Heart right ventricle (tissue), 16 donors: ENCODE results near the gene SMIM33. TPM values are rescaled to one million over a fixed set of nuclear protein-coding genes. Genes with fewer than 3 reads are reported as not detected.

Experiments
- ATAC-seq, 8 donors: fragments of 200-7000 bp; cut with Tn5 transposase; one replicate each; pipeline ENCODE4 v1.9.1; 2020; ENCODE audit warnings: mild to moderate bottlenecking in 8 of 8, moderate library complexity in 8 of 8, moderate number of reproducible peaks in 1 of 8
- DNase-seq, 2 donors: peaks; one replicate each; pipeline ENCODE4 v3.0.0-alpha.2; 2020
- H3K27ac ChIP-seq, 10 donors: fragments of 200-600 bp; sonication (generic) in 2 of 10; one replicate each; pipeline versions ENCODE4 v1.5.0 to v1.8.0; 2020 to 2022; ENCODE audit warnings: mild to moderate bottlenecking in 3 of 10
- H3K27me3 ChIP-seq, 7 donors: fragments of 200-600 bp; one replicate each; pipeline ENCODE4 v1.8.0; 2021 to 2022; ENCODE audit warnings: mild to moderate bottlenecking in 2 of 7
- H3K36me3 ChIP-seq, 9 donors: fragments of 200-600 bp; sonication (generic) in 1 of 9; one replicate each; pipeline versions ENCODE4 v1.5.0 to v1.8.0; 2020 to 2022; ENCODE audit warnings: mild to moderate bottlenecking in 2 of 9
- H3K4me1 ChIP-seq, 9 donors: fragments of 200-600 bp; sonication (generic) in 1 of 9; one replicate each; pipeline versions ENCODE4 v1.5.0 to v1.8.0; 2020 to 2022; ENCODE audit warnings: mild to moderate bottlenecking in 4 of 9
- H3K4me3 ChIP-seq, 10 donors: fragments of 200-600 bp; sonication (generic) in 2 of 10; one replicate each; pipeline versions ENCODE4 v1.5.0 to v1.8.0; 2020 to 2022; ENCODE audit warnings: mild to moderate bottlenecking in 7 of 10, moderate library complexity in 2 of 10
- H3K9me3 ChIP-seq, 11 donors: fragments of 200-600 bp in 10 of 11; sonication (generic) in 2 of 11; one replicate each; pipeline versions ENCODE4 v1.5.0 to v1.8.0; 2013 to 2022; ENCODE audit warnings: mild to moderate bottlenecking in 2 of 11, control low read depth in 1 of 11, moderate library complexity in 1 of 11
- CTCF ChIP-seq, 9 donors: fragments of 200-600 bp; sonication (generic) in 2 of 9; IDR thresholded peaks; one replicate each; pipeline versions ENCODE4 v1.5.0 to v1.8.0; 2021 to 2022; ENCODE audit warnings: antibody characterized with exemption in 9 of 9, mild to moderate bottlenecking in 5 of 9, moderate library complexity in 1 of 9
- WGBS, 2 donors: extraction: QIAGEN DNeasy Blood & Tissue Kit; methylation state at CpG; one replicate each; pipeline ENCODE4 v1.1.7; 2013; ENCODE audit warnings: inconsistent platforms in 1 of 2; 5-methylcytosine and 5-hydroxymethylcytosine counted together
- intact Hi-C, 10 donors: fragments of 100-400 bp; cut with DNase I; formaldehyde crosslinking; loops; one replicate each; pipeline versions ENCODE4 v1.11.1 to v1.14.2; 2022
- polyA plus RNA-seq, 2 donors: library from polyadenylated mRNA; stranded (reverse); fragments of 200-250 nt; gene quantifications; one replicate each; pipeline ENCODE4 v1.2.3, GENCODE V29; 2013
- total RNA-seq, 10 donors: library from RNA; stranded (reverse); fragmentation: NEBNext Ultra II Directional in 3 of 10; extraction: Animal tissue kit (Norgen Biotek cat#: 25700) in 3 of 10; gene quantifications; one replicate each; pipeline versions ENCODE4 v1.2.1 to v1.2.4, GENCODE V29; 2021 to 2023
- donor health status: Arrhythmogenic right ventricular cardiomyopathy.
- donor health status: ischemic (EF 13 %, LVEDD 7.1; RV severe dilation, severe dysfunction).
- donor health status: healthy with polysubstance abuse.
- donor health status: DM: no; HTN: yes; CAD: no.
- donor health status: DM: no; HTN: no; CAD: no.
- donor health status: ischemic (EF 25% LVEDD 6.9; RV normal size, moderate dysfunction).
- donor health status: ischemic (EF 25% LVEDD 5.7; RV mildly dilated, moderate dysfunction).
- donor health status: healthy.
- donor health status: DM: yes; HTN: yes; CAD: no.
- donor health status: Ischemic cardiomyopathy.
- donor health status: ischemic (EF 35%, LVEDD 5.7; RV mildly dilated, moderate dysfunction).
- donor health status: nonischemic (EF 11% LVEDD 7.7; RV severe dilation, severe dysfunction).
- donor health status: DM: yes; HTN: yes; CAD: no.
- donor health status: PGD.
- donor health status: ischemic (EF 29% LVEDD 5.4; RV normal size, mild dysfunction).
- donor health status: nonischemic (EF 23%, LVEDD 6.1; RV moderate dilation, normal function).

SMIM33 gene
- total and polyA plus RNA-seq, 12 donors: not detected

GRCh38 chr5:139446956-139447779, 23.6 kb upstream of the SMIM33 start:
- H3K4me3 ChIP-seq: no peak overlapping the region
- peaks cover 0 to 50% (median 0%) of the 10 kb centered on the region in 9 donors for H3K36me3 ChIP-seq
- H3K9me3 ChIP-seq: no peaks in the 10 kb centered on the region
- no peak overlapping the region for H3K27ac ChIP-seq
- H3K27me3 ChIP-seq: no peaks in the 10 kb centered on the region
- 84 to 85% methylated on average over 5 of the region's 5 CpGs for WGBS, 2 donors
- ATAC-seq (no peak), DNase-seq (no peak)
- TF ChIP-seq CTCF (IDR thresholded peaks at IDR 0.05): no peak
- H3K4me1 ChIP-seq: peaks cover 0 to 18% (median 6%) of the 10 kb centered on the region in 9 donors
- intact Hi-C loops: no loop called here

- Histone ChIP-seq H3K4me1 (peaks cover 0 to 17% (median 4%) of the 10 kb centered on the region in 9 donors), H3K27ac (no peak overlapping the region), H3K4me3 (no peak overlapping the region), H3K27me3 (no peaks in the 10 kb centered on the region), H3K9me3 (no peaks in the 10 kb centered on the region), H3K36me3 (peaks cover 0 to 74% (median 0%) of the 10 kb centered on the region in 9 donors)
- intact Hi-C loops: no loop called here
- 94% methylated on average over 2 of the region's 2 CpGs for WGBS, 2 donors
- TF ChIP-seq CTCF (IDR thresholded peaks at IDR 0.05): no peak
- no peak for DNase-seq
- no peak for ATAC-seq
Measured at GRCh38 chr5:139451176-139451575, 19.6 kb upstream of the SMIM33 start.

- no peak for TF ChIP-seq CTCF (IDR thresholded peaks at IDR 0.05)
- H3K4me3 ChIP-seq: no peak overlapping the region
- no peaks in the 10 kb centered on the region for H3K9me3 ChIP-seq
- intact Hi-C loops: no loop called here
- DNase-seq (no peak), ATAC-seq (peak in 2 of 8 donors; percentile 19 to 41)
- WGBS, 2 donors: 83 to 87% methylated on average over 3 of the region's 3 CpGs
- H3K36me3 ChIP-seq: peaks cover 0 to 83% (median 0%) of the 10 kb centered on the region in 9 donors
- H3K27ac ChIP-seq: no peak overlapping the region
- no peaks in the 10 kb centered on the region for H3K27me3 ChIP-seq
- H3K4me1 ChIP-seq: peaks cover 0 to 14% (median 3%) of the 10 kb centered on the region in 9 donors
Measured at GRCh38 chr5:139451878-139452660, 18.7 kb upstream of the SMIM33 start.

GRCh38 chr5:139453683-139454567, 16.9 kb upstream of the SMIM33 start:
- DNase-seq (no peak), ATAC-seq (peak in 1 of 8 donors; percentile 10)
- Histone ChIP-seq H3K27ac (no peak overlapping the region), H3K36me3 (peaks cover 0 to 75% (median 0%) of the 10 kb centered on the region in 9 donors), H3K27me3 (no peaks in the 10 kb centered on the region), H3K4me1 (peaks cover 0 to 19% (median 9%) of the 10 kb centered on the region in 9 donors), H3K4me3 (no peak overlapping the region), H3K9me3 (no peaks in the 10 kb centered on the region)
- TF ChIP-seq CTCF (IDR thresholded peaks at IDR 0.05): no peak
- WGBS, 2 donors: 88 to 93% methylated on average over 3 of the region's 3 CpGs
- intact Hi-C loops: no loop called here
